MM.1S (cell line): ENCODE data around the gene TMEM212.

Source experiments
- EZH2 ChIP-seq: fragments of 300-600 bp; sonication (generic); optimal IDR thresholded peaks from 2 replicates; pipeline ENCODE3; 2017; ENCODE audit warnings: low read depth, mild to moderate bottlenecking, antibody characterized with exemption, low read length, mixed read lengths
- TF ChIP-seq, protein P1 (sequence below): fragments of 300-600 bp; sonication (generic); IDR thresholded peaks from 2 replicates; pipeline ENCODE4 v1.5.1; 2016; ENCODE audit warnings: antibody characterized with exemption, low read length, mixed read lengths

DNA sequence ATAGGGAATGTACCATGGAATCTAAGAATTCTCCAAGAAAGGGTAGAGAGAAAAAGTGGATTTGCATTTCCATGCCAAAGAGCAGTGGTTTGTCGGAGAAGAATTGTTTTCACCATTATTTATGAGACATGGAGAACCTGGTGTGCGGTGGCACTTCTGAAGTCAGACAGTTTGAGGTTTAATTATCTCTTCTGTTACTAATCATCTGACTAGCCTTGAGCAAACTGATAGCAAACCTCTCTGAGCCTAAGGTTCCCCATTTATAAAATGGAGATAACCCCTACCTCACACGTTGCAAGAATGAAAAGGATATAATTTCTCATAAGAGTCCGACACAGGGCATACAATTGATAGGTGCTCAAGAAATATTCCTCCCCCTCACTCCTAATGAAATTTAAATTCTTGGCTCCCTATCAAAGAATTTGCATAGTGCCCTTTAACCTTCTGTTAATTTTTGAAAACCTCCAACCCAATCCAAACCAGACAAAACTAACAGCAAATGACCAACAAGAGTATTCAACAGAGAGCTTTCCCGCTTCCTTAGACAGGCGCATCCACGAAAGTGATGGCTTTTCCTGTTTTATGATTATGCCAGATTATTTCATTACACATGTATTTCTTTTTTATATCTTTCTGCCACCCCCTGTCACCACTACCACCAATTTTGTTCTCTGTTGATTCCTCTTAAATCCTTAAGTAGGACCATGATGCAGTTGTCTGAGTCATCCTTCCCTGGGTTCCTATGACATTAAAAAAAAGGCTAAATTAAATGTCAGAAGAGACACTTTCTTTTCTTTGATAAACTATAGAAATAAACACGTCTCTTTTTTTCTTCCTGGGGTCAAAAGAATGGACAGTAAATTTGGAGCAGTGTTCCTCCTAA is 28.5 kb downstream of the TMEM212 start:
- TF ChIP-seq, protein P1, sequence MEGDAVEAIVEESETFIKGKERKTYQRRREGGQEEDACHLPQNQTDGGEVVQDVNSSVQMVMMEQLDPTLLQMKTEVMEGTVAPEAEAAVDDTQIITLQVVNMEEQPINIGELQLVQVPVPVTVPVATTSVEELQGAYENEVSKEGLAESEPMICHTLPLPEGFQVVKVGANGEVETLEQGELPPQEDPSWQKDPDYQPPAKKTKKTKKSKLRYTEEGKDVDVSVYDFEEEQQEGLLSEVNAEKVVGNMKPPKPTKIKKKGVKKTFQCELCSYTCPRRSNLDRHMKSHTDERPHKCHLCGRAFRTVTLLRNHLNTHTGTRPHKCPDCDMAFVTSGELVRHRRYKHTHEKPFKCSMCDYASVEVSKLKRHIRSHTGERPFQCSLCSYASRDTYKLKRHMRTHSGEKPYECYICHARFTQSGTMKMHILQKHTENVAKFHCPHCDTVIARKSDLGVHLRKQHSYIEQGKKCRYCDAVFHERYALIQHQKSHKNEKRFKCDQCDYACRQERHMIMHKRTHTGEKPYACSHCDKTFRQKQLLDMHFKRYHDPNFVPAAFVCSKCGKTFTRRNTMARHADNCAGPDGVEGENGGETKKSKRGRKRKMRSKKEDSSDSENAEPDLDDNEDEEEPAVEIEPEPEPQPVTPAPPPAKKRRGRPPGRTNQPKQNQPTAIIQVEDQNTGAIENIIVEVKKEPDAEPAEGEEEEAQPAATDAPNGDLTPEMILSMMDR: no peak
- no peak for TF ChIP-seq EZH2
